Ramos (cell line): ENCODE measurements around the gene CDCP1.
"Not testable (repeated sequence)": the region's sequence is repeated elsewhere in the genome, so short reads cannot be mapped to it uniquely, and the experiment has no call there.

Source experiments
- in situ Hi-C: fragments of 300-500 bp; cut with MboI; formaldehyde crosslinking; loops from one replicate; pipeline ENCODE4 v1.14.3; 2022; ENCODE audit warnings: low sequenced_read_pairs; ENCODE audit not compliant: unreplicated experiment

The CDCP1 gene

DNA sequence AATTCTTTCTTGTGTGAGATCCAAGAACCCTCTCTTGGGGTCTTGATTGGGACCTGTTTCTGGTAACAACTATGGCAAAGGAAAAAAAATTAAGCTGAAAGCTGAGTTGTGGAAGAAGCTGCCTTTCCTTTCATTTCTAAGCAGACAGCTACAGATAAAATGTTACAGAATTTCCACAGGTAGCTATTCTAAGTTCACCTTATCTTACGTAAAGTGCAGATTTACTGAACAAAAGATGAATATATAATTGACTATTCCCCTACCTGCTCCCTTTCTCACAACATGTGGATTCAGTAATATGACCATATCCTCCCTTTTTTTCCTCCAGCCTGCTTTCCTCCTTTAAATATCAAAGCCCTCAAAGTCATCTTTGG, 83.5 kb downstream of the CDCP1 start:
- in situ Hi-C loops: no loop called here

GRCh38 chr3:45060165-45060892, 85.8 kb downstream of the CDCP1 start:
- in situ Hi-C loops: no loop called here

- in situ Hi-C loops: no loop called here
Observed at GRCh38 chr3:45059132-45059531, 87.0 kb downstream of the CDCP1 start.

GRCh38 chr3:45057557-45057956, 88.6 kb downstream of the CDCP1 start:
- in situ Hi-C loops: no loop called here

- in situ Hi-C loops: no loop called here
Observed at GRCh38 chr3:45056608-45057301, 89.4 kb downstream of the CDCP1 start.

DNA sequence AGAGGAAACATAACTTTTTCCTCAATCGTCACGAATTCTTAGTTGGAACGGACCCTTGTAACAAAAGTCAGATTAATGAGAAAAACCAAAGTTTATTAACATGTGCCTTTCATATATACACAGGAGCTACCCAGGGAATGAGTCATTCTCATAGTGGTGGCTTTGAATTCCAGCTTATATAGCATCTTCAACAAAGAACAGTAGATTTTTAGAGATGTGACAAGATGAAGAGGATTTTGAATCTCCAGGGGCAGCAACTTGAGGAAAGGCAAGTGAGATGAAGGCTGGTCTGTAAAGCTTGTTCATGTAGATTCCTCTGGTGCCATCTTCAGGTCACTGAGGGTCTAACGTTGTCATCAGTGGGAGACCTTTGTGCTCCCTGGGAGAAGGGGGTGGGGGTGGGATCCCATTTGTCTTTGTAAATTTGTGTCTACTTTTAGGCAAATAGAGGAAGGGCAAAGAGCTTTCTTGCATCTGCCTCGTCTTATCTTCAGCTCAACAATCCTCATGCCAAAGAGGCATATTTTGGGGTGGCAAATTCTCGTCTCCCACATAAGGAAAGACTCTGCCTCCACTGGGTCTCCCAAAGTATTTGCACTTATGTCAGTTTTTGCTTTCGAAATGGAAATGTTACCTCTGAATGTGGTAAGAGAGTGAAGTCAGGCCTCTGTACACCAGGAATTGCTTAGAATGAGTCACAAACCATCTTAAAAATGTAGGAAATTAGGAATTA, 90.6 kb downstream of the CDCP1 start:
- in situ Hi-C loops: no loop called here

DNA sequence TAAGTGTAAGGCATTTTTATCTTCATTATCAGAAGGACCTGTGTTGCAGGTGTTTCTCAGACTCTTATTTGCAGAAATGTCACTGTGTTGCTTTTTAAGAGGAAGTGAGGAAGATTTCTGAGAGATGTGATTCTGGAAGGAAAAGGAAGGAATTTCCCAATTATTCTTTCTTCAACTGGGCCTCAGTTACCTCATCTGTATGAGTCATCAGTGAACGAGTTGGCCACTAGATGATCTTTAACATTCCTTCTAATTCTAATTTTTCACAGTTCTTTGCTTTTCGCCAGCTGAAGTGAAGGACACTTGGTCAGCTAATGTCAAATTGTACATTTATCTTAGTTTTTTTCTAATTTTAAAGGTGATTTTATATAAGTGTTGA, 91.2 kb downstream of the CDCP1 start:
- in situ Hi-C loops: no loop called here

DNA sequence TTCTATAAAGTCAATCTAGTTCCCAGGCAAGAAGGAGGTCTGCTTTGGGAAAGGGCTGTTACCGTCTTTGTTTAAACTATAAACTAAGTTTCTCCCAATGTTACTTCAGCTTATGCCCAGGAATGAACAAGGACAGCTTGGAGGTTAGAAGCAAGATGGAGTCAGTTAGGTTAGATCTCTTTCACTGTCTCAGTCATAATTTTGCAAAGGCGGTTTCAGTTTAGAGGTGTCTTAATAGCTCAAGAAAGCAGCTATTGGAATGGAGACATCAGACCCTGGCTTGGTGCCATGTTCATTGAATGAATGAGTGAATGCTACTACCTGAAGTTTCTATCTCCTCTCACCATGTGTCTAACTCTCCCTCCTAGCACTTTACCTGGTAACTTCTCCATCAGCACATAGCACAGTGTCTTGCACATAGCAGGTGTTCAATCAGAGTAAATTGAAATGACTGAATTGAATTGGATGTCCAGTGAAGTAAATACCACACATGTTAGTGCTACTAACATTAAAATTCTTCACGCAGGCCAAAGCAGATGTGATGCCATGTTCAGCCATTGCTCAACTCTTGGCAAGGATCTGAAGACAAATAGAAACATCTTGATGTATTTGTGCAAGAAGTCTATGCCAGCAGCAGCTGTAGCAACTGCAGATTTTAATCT, 91.9 kb downstream of the CDCP1 start:
- in situ Hi-C loops: no loop called here

GRCh38 chr3:45053805-45054195, 92.4 kb downstream of the CDCP1 start:
- in situ Hi-C loops: not testable (repeated sequence)

GRCh38 chr3:45051685-45052084, 94.5 kb downstream of the CDCP1 start:
- in situ Hi-C loops: no loop called here

DNA sequence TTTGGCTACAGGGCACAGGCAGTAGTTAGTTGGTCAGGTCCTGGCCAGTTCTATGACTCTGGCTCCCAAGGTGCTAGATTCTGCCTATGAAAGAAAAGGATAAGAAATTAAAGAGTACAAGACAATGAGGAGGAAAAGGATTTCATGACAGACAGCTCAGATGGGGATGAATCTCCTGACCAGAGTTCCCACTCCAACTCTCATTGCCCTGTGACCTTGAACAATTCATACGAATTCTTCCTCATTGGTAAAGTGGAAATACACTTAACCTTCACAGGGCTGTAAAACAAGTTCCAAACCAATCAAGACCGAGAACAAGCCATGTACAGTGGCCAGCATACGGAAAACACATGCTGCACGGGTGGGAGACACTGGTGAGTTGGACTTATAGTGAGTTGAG, 96.4 kb downstream of the CDCP1 start:
- in situ Hi-C loops: loop anchor here (25.0 kb wide), 1 partner anchor 887 kb away; the partner anchor contains the start of gene CXCR6

DNA sequence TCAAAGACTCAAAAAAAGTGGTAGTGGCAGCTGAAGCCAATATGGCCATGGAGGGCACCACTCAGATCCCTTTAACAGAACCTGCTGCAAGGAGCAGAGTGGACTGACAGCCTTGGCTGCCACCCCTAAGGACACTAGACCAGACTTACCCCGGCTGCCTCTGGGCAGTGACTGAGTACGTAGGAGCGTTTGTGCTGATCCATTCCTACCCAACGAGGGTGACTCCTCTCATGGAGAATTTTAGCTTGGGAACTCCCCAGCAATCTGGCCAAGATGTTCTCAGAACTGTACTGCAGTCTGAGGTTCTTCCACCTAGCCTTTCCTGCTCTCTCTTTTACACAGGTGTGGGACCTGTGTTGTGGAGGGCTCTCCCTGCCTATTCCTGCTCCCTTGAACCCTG, 97.9 kb downstream of the CDCP1 start:
- in situ Hi-C loops: loop anchor here (25.0 kb wide), 1 partner anchor 889 kb away; the partner anchor contains the start of gene CXCR6

- in situ Hi-C loops: loop anchor here (25.0 kb wide), 1 partner anchor 893 kb away; the partner anchor contains the start of gene CXCR6
Observed at GRCh38 chr3:45043728-45044299, 102.4 kb downstream of the CDCP1 start.

- in situ Hi-C loops: loop anchor here (25.0 kb wide), 1 partner anchor 895 kb away; the partner anchor contains the start of gene CXCR6
Observed at GRCh38 chr3:45042162-45042561, 104.0 kb downstream of the CDCP1 start.

GRCh38 chr3:45041666-45042065, 104.5 kb downstream of the CDCP1 start:
- in situ Hi-C loops: loop anchor here (25.0 kb wide), 1 partner anchor 896 kb away; the partner anchor contains the start of gene CXCR6

- in situ Hi-C loops: loop anchor here (5.0 to 25.0 kb wide), 3 partner anchors 474 to 899 kb away; partner anchors contain the start of gene CXCR6
Observed at GRCh38 chr3:45037720-45038455, 108.3 kb downstream of the CDCP1 start.

DNA sequence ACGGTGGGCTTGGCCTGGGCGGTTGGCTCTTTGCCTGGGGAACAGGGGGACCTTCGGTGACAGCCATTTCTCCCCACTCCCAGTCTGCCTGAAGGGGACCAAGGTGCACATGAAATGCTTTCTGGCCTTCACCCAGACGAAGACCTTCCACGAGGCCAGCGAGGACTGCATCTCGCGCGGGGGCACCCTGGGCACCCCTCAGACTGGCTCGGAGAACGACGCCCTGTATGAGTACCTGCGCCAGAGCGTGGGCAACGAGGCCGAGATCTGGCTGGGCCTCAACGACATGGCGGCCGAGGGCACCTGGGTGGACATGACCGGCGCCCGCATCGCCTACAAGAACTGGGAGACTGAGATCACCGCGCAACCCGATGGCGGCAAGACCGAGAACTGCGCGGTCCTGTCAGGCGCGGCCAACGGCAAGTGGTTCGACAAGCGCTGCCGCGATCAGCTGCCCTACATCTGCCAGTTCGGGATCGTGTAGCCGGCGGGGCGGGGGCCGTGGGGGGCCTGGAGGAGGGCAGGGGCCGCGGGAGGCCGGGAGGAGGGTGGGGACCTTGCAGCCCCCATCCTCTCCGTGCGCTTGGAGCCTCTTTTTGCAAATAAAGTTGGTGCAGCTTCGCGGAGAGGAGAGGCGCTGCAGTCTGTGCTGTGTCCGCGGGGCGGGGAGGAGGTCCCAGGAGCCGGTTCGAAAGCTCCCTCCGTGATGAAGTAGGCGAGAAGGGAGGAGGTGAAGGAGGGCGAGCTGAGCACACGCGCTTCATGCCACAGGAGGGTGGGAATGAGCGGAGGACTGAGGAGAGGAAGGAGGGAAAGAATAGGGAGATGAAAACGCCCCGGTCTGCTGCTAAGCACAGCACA, 110.5 kb downstream of the CDCP1 start:
- in situ Hi-C loops: loop anchor here (5.0 to 25.0 kb wide), 3 partner anchors 477 to 902 kb away; partner anchors contain the start of gene CXCR6

GRCh38 chr3:45034612-45035252, 111.4 kb downstream of the CDCP1 start:
- in situ Hi-C loops: loop anchor here (5.0 to 25.0 kb wide), 3 partner anchors 478 to 903 kb away; partner anchors contain the start of gene CXCR6
